HepG2 (cell line): ENCODE results near the gene KAT6B.

ENCODE experiments used
- GABPA ChIP-seq, 2 experiments: IDR thresholded peaks; 2 replicates each; pipeline ENCODE4 v1.6.1; 2011 to 2016; ENCODE audit warnings: low read depth in 2 of 2, low read length in 1 of 2, missing biosample characterization in 1 of 2, missing genetic modification characterization in 1 of 2
- NKX3-1 ChIP-seq: sonication (generic); formaldehyde crosslinking; IDR thresholded peaks from 2 replicates; pipeline ENCODE4 v1.5.0; 2020; ENCODE audit warnings: missing genetic modification reagents
- TFAP4 ChIP-seq: sonication (generic); IDR thresholded peaks from 2 replicates; pipeline ENCODE4 v1.6.1; 2016; ENCODE audit warnings: low read depth, borderline replicate concordance
- ZBTB2 ChIP-seq: sonication (generic); formaldehyde crosslinking; IDR thresholded peaks from 2 replicates; pipeline ENCODE4 v1.8.0; 2022; ENCODE audit warnings: low read depth, missing genetic modification reagents
- TF ChIP-seq, protein P1 (sequence below): sonication (generic); formaldehyde crosslinking; IDR thresholded peaks from 2 replicates; pipeline ENCODE4 v1.5.0; 2020; ENCODE audit warnings: missing genetic modification reagents

DNA sequence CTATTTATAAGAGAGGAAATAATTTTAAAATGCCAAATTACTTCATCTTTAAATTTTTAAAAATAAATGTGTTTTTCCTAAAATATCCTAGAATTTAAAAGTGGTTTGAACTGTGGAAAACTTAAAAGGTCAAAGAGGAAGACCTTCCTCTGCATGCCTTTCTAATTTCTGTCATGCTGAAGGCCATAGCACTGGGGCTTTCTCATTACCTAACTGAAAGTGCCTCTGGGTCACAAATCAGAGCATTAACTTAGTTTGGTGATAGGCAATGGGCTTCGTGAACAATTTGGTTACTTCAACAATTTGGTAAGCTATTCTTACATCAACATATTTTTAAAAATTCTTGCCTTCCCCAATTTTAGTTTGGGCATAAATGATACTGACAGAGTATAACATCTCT is 184.8 kb downstream of the KAT6B start:
- TF ChIP-seq TFAP4 (no peak), ZBTB2 (CRISPR knock-in tag) (no peak), NKX3-1 (CRISPR knock-in tag) (no peak), GABPA (IDR thresholded peaks at IDR 0.05; ENCODE audit: low read depth, low read length) (no peak), GABPA (CRISPR knock-in tag; IDR thresholded peaks at IDR 0.05; ENCODE audit: low read depth) (no peak)
- TF ChIP-seq, protein P1, sequence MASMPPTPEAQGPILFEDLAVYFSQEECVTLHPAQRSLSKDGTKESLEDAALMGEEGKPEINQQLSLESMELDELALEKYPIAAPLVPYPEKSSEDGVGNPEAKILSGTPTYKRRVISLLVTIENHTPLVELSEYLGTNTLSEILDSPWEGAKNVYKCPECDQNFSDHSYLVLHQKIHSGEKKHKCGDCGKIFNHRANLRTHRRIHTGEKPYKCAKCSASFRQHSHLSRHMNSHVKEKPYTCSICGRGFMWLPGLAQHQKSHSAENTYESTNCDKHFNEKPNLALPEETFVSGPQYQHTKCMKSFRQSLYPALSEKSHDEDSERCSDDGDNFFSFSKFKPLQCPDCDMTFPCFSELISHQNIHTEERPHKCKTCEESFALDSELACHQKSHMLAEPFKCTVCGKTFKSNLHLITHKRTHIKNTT (CRISPR knock-in tag), result no peak
